Esophagus squamous epithelium (tissue), 4 donors: ENCODE data around the gene B3GALT4.

Experiments
- POLR2A ChIP-seq, 4 donors: fragments of 450-650 bp; IDR thresholded peaks; one replicate each; pipeline ENCODE4 v1.6.1; 2017; ENCODE audit warnings: antibody characterized with exemption in 4 of 4, mild to moderate bottlenecking in 4 of 4, moderate library complexity in 3 of 4
- TF ChIP-seq, protein P1 (sequence below), 6 experiments: fragments of 450-650 bp in 4 of 6; fragments of 200-600 bp in 2 of 6; sonication (generic) in 2 of 6; IDR thresholded peaks; one replicate each; pipeline ENCODE4 v1.5.1; 2016 to 2019; ENCODE audit warnings: antibody characterized with exemption in 6 of 6, mild to moderate bottlenecking in 4 of 6, moderate library complexity in 4 of 6

DNA sequence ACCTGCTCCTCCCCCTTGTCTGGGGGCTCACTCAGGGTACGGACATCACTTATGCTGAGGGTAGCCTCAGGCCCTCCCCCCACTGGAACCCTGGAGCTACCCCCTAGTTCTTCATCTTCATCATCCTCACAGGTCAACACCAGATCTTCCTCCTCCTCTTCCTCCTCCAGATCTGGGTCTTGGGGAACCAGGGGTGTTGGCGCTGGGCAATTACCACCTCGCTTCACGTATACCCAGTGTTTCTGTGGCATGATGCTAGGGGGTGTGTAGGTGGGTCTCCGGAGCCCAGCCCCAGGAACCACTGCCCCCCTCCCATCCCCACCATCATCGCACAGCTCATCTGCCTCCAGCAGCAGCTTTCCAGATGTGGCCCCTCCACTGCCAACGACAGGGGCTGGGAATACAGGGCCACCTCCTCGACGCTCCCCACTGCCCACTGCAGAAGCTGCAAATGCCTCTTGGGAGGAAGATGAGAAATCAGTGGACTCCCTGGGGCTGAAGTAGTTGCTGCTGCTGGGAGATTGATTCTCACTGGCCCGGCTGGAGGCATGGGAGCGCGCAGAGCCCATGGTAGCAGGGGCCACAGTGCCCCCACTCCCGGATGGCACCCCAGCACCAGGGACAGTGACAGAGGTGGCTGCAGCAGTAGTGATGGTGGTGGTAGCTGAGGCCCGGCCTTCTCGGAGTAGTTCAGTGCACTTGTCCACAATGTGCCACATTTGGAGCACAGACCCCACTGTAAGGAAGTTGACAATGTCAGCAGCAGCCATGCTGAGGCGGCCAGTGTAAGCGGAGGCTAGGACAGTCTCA lies 39.1 kb downstream of the B3GALT4 start:
- TF ChIP-seq, protein P1, sequence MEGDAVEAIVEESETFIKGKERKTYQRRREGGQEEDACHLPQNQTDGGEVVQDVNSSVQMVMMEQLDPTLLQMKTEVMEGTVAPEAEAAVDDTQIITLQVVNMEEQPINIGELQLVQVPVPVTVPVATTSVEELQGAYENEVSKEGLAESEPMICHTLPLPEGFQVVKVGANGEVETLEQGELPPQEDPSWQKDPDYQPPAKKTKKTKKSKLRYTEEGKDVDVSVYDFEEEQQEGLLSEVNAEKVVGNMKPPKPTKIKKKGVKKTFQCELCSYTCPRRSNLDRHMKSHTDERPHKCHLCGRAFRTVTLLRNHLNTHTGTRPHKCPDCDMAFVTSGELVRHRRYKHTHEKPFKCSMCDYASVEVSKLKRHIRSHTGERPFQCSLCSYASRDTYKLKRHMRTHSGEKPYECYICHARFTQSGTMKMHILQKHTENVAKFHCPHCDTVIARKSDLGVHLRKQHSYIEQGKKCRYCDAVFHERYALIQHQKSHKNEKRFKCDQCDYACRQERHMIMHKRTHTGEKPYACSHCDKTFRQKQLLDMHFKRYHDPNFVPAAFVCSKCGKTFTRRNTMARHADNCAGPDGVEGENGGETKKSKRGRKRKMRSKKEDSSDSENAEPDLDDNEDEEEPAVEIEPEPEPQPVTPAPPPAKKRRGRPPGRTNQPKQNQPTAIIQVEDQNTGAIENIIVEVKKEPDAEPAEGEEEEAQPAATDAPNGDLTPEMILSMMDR (IDR thresholded peaks at IDR 0.05), result no peak
- no peak for TF ChIP-seq POLR2A (IDR thresholded peaks at IDR 0.05)
